HG03045 (cell line): ENCODE measurements around the gene ACCS.

Experiments
- ATAC-seq: cut with Tn5 transposase; IDR thresholded peaks from one replicate; pipeline ENCODE4 v1.9.1; 2021; ENCODE audit warnings: mild to moderate bottlenecking, moderate library complexity; ENCODE audit not compliant: unreplicated experiment

ACCS gene

DNA sequence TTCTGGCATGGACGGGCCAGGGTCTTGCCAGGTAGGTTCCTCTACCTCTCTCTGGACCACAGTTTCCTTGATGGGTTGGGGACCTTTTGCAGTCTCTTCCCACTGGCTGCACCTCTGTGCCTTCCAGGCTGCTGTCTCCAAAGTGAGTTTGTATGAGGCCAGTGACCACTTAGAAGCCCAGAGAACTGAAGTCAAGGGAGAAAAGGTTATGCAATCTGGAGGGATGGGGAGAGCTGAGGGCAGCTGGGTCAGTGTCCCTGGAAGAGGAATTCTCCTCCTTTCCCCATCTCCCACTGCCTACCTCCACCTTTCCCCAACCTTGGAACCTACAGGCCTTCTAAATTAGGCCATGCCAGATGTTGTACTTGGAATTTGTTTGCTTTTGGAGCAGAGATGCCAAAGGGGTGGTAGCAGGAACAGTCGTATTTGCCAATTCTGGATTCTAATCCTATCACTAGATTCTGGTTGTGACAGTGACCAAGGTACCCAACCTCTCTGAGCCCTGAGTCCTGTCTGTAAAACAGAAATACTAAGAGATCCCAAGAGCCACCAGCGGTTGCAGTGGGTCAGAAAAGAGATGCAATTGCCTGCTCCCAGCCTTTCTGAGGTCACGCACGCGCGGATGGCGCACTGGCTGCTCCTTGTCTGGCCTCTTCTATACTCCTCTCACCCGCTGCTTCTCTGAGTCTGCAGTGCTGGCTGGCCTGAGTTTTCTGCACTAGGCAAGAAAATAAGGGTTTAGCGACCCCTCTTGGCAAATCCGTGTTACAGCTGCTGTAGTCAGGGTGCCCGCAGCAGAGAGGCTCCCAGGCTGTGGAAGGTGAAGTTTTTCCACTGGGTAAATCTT is 29.0 kb upstream of the ACCS start:
- peak; percentile 59 for ATAC-seq

DNA sequence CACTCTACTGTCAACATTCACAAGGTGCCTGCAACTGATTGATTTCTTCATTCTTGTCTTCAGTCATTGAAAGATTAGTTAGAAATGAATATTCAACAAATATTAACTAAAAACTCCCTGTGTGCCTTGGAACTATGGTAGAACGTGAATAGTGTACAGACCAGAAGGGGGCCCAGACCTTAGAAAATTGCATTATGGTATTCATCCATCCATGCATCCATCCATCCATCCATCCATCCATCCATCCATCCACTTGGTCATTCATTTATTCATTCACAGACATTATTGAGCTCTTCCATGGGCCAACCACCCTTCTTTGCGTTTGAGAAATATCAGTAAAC is 28.4 kb upstream of the ACCS start:
- no peak for ATAC-seq

DNA sequence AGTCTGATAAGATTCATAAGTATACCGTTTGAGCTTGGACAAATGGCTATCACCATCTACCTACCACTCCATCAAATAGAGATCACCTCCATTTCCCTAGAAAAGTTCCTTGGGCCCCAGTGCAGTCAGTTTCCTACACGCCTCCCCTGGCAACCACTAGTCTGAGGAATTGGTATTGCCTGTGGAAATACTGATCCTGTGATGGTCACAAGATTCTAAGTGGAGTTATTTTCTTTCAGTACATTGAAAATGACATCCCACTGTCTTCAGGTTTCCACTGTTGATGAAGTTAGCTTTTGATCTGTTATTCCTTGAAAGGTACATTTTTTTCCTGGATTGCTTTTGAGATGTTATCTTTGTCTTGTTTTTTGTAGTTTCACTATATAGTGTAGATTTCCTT is 22.9 kb upstream of the ACCS start:
- ATAC-seq, result no peak

DNA sequence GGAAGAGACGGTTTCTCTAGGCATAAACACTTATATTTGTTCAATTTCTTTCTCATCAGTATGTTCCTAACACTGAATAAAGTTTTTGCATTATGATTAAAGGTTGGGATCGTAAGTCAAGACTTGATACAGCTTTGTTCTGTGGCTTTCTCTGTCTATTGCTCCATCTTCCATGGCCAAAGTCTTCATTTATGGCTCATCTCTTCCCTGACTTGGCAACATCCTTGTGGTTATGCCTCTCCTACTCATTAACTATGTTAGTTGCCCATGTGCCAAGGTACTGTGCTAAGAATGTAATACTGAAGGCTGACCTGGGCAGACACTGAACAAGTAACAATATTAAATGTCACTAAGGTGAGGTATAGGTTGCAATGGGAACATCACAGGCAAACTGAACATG is 19.9 kb upstream of the ACCS start:
- ATAC-seq, result no peak

DNA sequence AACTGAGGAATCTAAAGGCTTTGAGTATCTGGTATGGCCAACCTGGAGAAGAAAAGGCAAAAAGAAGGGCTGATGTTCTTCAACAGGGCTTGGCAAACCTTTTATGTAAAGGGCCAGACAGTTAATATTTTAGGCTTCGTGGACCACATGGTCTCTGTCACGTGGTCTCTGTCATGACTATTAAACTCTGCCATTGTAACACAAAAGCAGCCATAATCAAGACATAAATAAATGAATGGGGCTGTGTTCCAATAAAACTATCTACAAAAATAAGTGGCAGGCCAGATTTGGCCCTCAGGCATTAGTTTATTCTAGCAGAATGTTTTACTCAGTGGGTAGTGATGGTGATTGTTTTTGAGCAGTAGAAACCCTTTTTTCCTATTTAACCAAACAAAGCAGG is 18.8 kb upstream of the ACCS start:
- no peak for ATAC-seq

DNA sequence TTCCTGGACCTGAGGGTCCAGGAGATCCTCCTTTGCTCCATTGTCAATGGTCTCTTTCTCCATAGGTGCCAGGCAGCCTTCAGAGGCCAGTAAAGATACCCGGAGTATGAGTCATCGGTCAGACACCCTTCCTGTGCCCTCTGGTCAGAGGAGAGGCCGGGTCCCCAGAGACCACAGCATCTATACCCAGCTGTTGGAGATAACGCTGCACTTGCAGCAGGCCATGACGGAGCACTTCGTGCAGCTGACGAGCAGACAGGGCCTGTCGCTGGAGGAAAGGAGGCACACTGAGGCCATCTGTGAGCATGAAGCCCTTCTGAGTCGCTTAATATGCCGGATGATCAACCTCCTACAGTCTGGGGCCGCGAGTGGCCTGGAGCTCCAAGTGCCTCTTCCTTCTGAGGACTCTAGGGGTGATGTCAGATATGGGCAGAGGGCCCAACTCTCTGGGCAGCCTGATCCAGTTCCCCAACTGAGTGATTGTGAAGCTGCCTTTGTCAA is 18.1 kb upstream of the ACCS start, which contains the start of gene ACCSL:
Gene ACCSL, plus strand, starts transcription at position 51 of the 501 bp plus-strand sequence. Its CDS starts 56 bp downstream, at position 107.
- ATAC-seq, result no peak

DNA sequence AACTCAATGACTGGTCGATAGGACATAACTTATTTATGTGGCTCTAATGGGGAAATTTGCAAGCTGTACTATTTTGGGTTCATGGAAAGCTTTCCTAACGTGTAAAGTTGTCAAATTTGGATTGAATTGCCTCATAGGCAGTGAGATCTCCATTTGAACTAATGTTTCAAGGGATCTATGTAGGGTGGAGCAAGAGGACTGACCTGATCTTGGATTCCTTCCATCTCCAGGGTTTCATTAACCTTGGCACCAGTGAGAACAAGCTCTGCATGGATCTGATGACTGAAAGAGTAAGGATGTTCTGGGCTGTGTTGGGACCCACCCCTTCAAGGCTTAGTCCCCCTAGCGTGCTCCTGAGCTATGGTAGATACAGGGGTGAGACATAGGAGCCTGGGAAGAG is 16.2 kb upstream of the ACCS start:
- no peak for ATAC-seq

DNA sequence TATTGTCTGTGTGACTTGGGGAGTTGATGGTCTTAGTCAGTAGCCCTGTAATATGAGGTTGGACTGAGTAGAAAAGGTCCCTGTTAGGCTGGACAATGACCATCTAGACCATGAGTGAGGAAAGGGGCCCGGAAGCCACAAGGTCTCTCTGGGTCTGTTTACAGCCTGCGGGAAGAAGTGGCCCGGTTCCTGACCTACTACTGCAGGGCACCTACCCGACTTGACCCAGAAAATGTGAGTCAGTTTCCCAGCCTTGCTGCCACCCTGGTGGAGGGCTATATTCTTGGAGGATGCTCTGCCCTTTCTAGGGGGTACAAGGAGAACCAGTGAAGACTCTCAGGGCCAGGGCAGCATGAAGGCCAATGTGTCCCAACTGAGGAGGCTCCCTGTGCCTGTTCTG is 14.9 kb upstream of the ACCS start:
- ATAC-seq, result no peak

DNA sequence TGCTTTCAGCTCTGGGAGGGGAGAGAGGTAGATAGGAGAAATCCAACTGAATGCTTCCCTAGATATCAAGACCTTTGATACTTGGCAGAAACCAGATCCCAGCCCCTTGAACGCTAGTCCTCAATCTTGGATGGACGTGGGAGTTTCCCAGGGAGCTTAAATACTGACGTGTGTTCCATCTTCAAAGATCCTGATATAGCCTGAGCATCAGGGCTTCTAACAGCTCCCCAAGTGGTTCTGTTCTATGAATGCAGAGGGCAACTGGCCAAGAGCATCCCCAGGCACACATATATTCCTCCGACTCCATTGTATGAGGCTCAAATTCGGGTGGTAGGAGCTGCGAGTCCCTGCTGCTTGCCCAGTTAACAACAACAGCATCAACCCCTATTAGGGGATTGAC is 8.7 kb upstream of the ACCS start:
- ATAC-seq, result no peak

DNA sequence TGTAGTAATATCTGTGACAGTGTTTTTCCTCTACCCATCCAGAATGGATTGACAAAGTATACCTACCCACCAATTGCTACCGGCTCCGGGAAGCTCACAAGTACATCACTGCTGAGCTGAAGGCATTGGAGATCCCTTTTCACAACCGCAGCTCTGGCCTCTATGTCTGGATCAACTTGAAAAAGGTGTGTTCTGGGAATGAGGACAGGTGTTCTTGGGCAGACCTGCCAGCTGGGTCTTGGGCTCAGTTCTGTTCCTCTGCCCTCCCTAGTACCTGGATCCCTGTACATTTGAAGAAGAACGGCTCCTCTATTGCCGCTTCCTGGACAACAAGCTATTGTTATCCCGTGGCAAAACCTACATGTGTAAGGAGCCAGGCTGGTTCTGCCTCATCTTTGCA is 7.8 kb upstream of the ACCS start:
- no peak for ATAC-seq

DNA sequence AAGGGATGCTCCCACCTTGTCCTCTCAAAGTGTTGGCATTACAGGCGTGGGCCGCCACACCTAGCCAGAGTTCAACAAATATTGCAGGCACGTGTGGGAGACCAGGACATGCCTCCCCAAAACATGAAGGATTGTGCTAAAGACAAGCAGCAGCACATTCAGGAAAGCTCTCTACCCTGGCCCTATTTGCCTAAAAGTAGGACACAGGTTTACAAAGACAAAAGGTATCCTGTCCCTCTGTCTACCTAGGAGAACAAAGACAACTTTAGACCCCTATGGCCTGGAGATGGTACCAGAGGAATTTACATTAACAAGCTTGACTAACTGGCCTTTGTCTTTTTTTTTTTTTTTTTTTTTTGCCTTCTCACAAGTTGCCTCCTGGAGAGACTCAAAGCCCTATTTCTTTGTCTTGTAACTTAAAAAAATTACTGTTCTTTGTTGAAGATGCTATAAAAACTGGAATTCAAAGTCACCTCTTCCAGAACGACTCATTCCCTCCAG is 859 bp upstream of the ACCS start:
- ATAC-seq, result no peak

DNA sequence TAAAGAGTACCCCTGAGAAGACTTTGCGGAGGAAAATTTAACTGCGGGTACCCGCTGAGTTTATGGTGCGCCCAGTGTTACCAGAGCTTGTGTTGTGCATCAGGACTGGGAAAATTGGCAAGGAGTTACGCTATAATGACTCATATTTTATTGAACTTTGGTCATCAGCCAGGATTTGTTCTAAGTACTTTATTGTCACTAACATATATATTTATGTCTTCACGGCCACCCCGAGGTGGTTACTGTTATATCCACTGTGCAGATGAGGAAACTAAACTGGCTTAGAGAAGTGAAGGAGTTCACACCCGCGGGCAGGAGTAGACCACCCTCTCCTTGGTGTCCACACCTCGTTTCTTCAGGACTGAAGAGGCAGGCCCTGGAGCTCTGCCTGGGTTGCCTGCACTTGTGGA is 667 bp downstream of the ACCS start:
- no peak for ATAC-seq

DNA sequence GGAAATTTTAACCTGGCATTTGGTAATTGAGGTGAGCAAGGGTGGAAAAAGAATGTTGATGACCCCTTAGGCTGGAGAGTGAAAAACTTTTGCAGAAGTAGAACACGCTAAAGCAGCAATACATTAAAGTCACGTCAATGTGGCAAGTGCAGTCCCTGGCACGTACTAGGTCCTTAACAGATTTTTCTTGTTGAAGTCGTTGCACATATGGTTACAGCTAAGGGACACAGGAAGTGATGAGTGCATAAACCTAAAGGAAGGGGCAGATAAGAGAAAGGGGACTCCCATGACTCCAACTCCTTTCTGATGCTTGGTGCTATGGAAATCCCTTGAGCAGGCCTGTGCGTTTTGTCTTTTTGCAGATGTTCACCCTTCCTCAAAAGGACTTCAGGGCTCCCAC is 1.2 kb downstream of the ACCS start:
- ATAC-seq, result no peak

DNA sequence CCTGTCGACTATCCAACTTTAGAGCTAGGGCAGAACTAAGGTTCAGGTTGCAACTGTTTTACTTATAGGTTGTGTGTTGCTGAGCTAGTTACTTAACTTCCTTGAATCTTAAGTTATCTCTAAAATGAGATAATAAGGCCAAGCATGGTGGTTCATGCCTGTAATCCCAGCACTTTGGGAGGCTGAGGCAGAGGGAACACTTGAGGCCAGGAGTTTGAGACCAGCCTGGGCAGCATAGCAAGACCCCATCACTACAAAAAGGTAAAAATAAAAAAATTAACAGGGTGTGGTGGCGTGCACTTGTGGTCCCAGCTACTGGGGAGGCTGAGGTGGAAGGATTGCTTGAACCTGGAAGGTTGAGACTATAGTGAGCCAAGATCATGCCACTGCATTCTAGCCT is 2.1 kb downstream of the ACCS start:
- no peak for ATAC-seq

DNA sequence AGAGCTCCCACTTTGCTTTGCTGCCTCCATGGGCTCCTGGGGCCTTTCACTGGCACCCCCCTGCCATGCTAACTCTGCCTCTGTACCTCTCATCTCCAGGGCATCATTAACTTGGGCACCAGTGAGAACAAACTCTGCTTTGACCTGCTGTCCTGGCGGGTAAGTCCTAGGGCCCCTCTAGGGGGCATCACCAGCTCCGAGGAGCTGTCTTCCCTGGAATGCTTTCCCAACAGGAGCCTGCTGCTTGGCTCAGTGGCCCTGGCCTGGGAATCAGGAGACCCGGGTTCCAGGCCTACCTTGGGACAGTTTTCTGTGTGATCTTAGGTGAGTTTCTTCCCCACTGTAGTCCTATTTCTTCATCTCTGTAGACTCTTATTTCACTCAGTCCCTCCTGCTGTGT is 5.1 kb downstream of the ACCS start:
- no peak for ATAC-seq

DNA sequence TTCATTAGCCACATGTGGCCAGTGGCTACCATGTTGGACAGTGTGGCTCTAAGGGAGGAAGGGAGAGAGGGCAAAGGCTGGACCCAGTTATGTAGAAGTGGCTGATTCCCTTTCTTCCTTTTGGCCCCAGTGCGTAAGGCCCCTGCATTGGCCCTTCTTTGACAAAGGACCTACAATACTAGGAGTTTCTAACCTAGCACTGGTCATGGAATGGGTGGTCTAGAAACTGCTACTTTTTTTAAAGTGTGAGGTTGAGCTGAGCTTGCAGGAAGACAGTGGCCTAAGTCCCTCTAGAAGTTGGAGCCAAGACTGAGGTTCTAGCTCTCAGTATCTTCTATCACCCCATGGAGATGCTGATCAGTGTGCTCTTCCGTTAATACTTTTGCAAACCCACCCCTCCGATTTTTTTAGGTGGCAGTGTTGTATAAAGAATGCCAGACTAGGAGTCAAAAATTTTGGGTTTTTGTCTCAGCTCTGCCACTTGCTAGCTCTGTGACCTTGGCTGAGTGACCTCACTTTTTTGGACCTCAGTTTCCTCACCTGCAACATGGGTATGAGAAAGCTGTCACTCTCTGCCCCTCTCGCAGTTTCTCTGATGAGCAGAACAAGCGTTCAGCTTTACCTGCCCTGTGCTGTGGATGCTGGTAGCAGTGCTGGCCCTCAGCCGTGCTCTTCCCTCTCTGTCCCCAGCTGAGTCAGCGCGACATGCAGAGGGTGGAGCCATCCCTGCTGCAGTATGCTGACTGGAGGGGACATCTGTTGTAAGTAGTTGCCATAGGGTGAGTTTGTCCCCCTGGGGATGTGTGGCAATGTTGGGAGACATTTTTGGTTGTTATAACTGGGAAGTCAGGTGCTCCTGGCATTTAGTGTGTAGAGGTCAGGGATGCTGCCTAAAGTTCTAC is 6.9 kb downstream of the ACCS start:
- ATAC-seq, result no peak

DNA sequence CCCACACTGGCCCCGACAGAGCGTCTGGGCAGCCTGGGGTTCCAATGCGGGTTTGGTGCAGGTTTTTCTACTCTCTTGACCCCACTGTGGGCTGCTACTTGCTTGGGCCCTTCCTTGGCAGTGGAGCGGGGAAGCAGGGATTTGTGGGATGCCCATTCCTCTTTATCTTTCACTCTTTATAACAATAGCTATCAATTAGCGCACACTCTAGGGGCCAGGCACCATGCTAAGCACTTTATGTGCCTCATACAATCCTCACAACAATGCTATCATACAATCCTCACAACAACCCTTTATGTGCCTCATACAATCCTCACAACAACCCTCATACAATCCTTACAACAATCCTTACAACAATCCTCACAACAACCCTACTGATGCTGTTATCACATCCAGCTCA is 12.7 kb downstream of the ACCS start:
- ATAC-seq, result no peak

DNA sequence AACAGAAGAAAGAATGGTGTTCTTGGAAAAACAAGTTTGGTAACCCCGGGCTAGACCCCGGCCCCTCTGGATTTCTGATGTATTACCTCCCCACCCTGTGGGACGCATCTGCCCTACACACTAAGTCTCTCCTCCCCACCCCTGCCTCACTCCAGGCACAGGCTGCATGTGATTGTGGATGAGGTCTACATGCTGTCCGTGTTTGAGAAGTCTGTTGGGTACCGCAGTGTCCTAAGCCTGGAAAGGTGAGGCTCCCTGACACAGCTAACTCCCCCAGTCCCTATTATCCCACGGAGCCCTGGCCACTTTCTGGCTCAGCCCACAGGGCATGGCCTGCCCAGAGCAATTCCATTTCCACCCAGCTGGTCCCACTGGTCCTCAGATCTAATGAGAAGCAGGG is 13.3 kb downstream of the ACCS start:
- no peak for ATAC-seq

DNA sequence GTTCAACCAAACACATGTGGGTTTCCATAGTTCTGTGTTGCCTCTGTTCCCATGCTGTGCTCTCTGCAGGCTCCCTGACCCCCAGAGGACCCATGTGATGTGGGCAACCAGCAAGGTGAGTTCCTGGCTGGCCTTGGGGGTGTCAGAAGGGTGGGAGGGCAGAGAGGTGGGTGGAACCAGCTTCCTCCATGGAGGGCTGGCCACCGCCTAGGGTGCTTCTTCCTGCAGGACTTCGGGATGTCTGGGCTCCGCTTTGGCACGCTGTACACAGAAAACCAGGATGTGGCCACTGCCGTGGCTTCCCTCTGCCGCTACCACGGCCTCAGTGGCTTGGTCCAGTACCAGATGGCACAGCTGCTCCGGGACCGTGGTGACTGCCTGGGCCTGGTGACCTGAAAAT is 14.9 kb downstream of the ACCS start:
- ATAC-seq, result no peak

DNA sequence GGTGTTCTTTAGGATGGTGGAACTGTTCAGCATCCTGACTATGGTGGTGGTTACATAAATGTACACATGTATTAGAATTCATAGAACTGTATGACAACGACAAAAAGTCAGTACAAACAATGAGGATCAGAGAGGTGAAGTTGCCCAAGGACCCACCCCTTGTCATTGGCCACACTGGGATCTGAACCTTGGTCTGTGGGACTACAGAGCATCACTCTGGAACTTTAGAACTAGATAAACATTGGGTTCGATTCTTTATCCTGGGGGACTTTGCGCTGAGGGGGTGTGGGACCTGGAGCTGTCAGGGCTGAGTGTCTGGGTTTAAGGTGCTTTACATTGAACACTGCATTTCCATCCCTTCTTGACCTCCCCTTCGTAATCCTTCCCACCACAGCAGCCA is 16.6 kb downstream of the ACCS start:
- ATAC-seq, result no peak

DNA sequence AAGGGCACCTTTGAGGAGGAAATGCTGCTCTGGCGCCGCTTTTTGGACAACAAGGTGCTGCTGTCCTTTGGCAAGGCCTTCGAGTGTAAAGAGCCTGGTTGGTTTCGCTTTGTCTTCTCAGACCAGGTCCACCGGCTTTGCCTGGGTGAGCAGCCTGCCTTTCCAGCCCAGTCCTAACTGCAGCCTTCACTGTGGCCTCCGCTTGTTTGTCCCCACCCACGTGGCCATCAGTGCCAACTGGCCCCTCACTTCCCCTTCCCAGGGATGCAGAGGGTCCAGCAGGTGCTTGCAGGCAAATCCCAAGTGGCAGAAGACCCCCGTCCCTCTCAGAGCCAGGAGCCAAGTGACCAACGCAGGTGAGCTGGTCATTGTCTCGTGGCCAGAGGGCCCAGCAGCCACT is 17.4 kb downstream of the ACCS start:
- ATAC-seq, result no peak

DNA sequence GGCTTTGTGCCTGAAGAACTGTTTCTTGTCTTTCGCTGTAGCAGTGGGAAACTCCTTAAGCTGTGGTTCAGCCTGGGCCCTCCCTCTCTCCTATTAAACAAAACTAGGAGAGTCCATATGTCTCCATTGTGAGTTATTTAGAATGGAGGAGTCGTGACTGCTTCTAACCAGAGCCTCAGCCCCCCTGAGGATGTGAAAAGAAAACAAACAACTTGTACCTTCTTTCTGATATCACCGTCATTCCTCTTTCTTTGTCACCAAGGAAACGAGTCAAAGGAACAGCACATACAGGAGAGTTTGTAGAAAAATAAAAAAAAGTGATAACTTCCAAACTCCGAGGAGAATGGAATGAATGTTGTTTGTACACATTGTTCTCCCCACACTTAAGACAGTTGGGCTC is 17.8 kb downstream of the ACCS start:
- ATAC-seq, result no peak
